ENCODE data around the gene CTR9. TPM values are rescaled to one million over a fixed set of nuclear protein-coding genes. Genes with fewer than 3 reads are reported as not detected.

The CTR9 gene
- total RNA-seq, 2 donors from 2014 or later, result 33.9 to 37.4 TPM

- intact Hi-C loops (cut with DNase I), result no loop called here
- Histone ChIP-seq H3K36me3 (no peaks in the 10 kb centered on the region), H3K27ac (no peak overlapping the region), H3K4me3 (no peak overlapping the region), H3K9ac (ENCODE audit: low read depth in 2 of 2, low read length in 2 of 2) (no peak overlapping the region), H3K4me1 (no peaks in the 10 kb centered on the region), H3K27me3 (no peaks in the 10 kb centered on the region), H3K9me3 (no peaks in the 10 kb centered on the region)
- DNase-seq, result no peak
- TF ChIP-seq CTCF (IDR thresholded peaks at IDR 0.05), result no peak
Observed at GRCh38 chr11:10829139-10829538, 78.1 kb downstream of the CTR9 start.

Other genes starting within 250 kb of the CTR9 start
- 10 to 100 TPM; 24.0 to 39.3 TPM for gene RNF141, start 210.1 kb upstream of the CTR9 start, total RNA-seq
- 10 to 100 TPM; 10.3 to 29.3 TPM for gene LYVE1, start 182.6 kb upstream of the CTR9 start, total RNA-seq
- gene IRAG1, start 57.5 kb upstream of the CTR9 start, total RNA-seq, result 10 to 100 TPM in 1 of 2 donors, 1 to 10 TPM in 1; 3.5 to 18.7 TPM
- 1,000 to 10,000 TPM; 1,073 to 1,080 TPM for gene EIF4G2, start 57.7 kb downstream of the CTR9 start, total RNA-seq
- 10 to 100 TPM; 37.1 to 38.6 TPM for gene ZBED5, start 106.8 kb downstream of the CTR9 start, total RNA-seq